HepG2 (cell line): ENCODE measurements around the gene ABCA4. TPM values are rescaled to one million over a fixed set of nuclear protein-coding genes. Genes with fewer than 3 reads are reported as not detected.

Experiments used
- ATAC-seq: fragments of 200-7000 bp; cut with Tn5 transposase; 3 replicates; pipeline ENCODE4 v1.9.1; 2020; ENCODE audit warnings: mild to moderate bottlenecking, moderate library complexity
- BruUV-seq: library from RNA; stranded (reverse); fragments of 400-500 nt; replicated peaks from 2 replicates; lab custom pipeline; 2021; lab: Mats Ljungman, UMichigan
- CTCF ChIA-PET: fragments of 300-600 bp; formaldehyde crosslinking; extraction: SDS; loops from one replicate; lab custom pipeline; 2021; ENCODE audit warnings: low total read pairs, inconsistent platforms, low intra/inter-chr PET ratio; lab: Yijun Ruan, JAX
- POLR2A ChIA-PET: fragments of 350-600 bp; sonication (Branson Sonifier 250); formaldehyde crosslinking; loops from one replicate; lab custom pipeline; 2020; ENCODE audit warnings: antibody characterized with exemption, inconsistent platforms; lab: Yijun Ruan, JAX
- DNase-seq: peaks from one replicate; pipeline ENCODE4 v3.0.0-alpha.2; 2015; ENCODE audit warnings: low spot score
- FAIRE-seq: peaks from 3 replicates; lab custom pipeline; 2011; peaks lifted over from hg19 to GRCh38; lab: Jason Lieb, UNC
- H2AFZ ChIP-seq: one replicate; pipeline ENCODE4 v1.6.1; 2011; ENCODE audit warnings: low read length, inconsistent platforms
- H3K27ac ChIP-seq: fragments of 300-600 bp; 3 replicates; pipeline ENCODE4 v1.8.0; 2011; ENCODE audit warnings: mixed run types, mild to moderate bottlenecking, mixed read lengths, low read length, inconsistent platforms; ENCODE audit not compliant: insufficient read depth; ENCODE audit errors: extremely low read length
- H3K27me3 ChIP-seq, 2 experiments: fragments of 200-600 bp in 1 of 2; 2 replicates in 1 of 2; 3 replicates in 1 of 2; pipeline versions ENCODE4 v1.6.0 to v1.8.0; 2011; ENCODE audit warnings: low read length in 2 of 2, mild to moderate bottlenecking in 2 of 2, moderate library complexity in 2 of 2, inconsistent platforms in 1 of 2; ENCODE audit not compliant: insufficient read depth in 2 of 2, control insufficient read depth in 1 of 2
- H3K36me3 ChIP-seq, 2 experiments: fragments of 200-600 bp in 1 of 2; replicated peaks in 1 of 2; 2 replicates in 1 of 2; 3 replicates in 1 of 2; pipeline versions ENCODE4 v1.5.1 to v1.8.0; 2011; ENCODE audit warnings: low read length in 2 of 2, inconsistent platforms in 1 of 2; ENCODE audit not compliant: insufficient read depth in 2 of 2, control insufficient read depth in 1 of 2
- H3K4me1 ChIP-seq: 2 replicates; pipeline ENCODE4 v1.5.1; 2012; ENCODE audit warnings: low read length, inconsistent platforms; ENCODE audit not compliant: insufficient read depth
- H3K4me2 ChIP-seq: 2 replicates; pipeline ENCODE4 v1.6.0; 2011; ENCODE audit warnings: low read depth, low read length, inconsistent platforms
- H3K4me3 ChIP-seq, 3 experiments: fragments of 200-600 bp in 1 of 3; sonication (generic), shearing (Covaris generic) in 1 of 3; replicated peaks in 1 of 3; 2 replicates each; pipeline ENCODE4 v1.5.1; 2011 to 2016; ENCODE audit warnings: low read length in 3 of 3, inconsistent platforms in 2 of 3, low read depth in 2 of 3, mild to moderate bottlenecking in 2 of 3, control low read depth in 1 of 3, mixed read lengths in 1 of 3; ENCODE audit not compliant: insufficient read depth in 1 of 3
- H3K79me2 ChIP-seq: one replicate; pipeline ENCODE4 v1.6.1; 2011; ENCODE audit warnings: low read length, inconsistent platforms; ENCODE audit not compliant: insufficient read depth
- H3K9ac ChIP-seq: 2 replicates; pipeline ENCODE4 v1.6.0; 2011; ENCODE audit warnings: mild to moderate bottlenecking, low read depth, low read length, inconsistent platforms; ENCODE audit not compliant: insufficient read depth
- H3K9me3 ChIP-seq: 2 replicates; pipeline ENCODE4 v1.5.1; 2012; ENCODE audit warnings: mild to moderate bottlenecking, low read length
- H4K20me1 ChIP-seq: 2 replicates; pipeline ENCODE4 v1.6.0; 2011; ENCODE audit warnings: inconsistent platforms, mild to moderate bottlenecking, low read length, moderate library complexity; ENCODE audit not compliant: insufficient read depth
- ATF1 ChIP-seq: IDR thresholded peaks from 2 replicates; pipeline ENCODE4 v1.6.1; 2016; ENCODE audit warnings: mild to moderate bottlenecking, control low read depth
- FOXP1 ChIP-seq, 2 experiments: fragments of 450-650 bp in 1 of 2; IDR thresholded peaks; 2 replicates each; pipeline ENCODE4 v1.6.1; 2017 to 2018; ENCODE audit warnings: antibody characterized with exemption in 1 of 2
- HOXD1 ChIP-seq: sonication (generic); formaldehyde crosslinking; IDR thresholded peaks from 2 replicates; pipeline ENCODE4 v1.5.0; 2020; ENCODE audit warnings: missing genetic modification reagents
- PPARG ChIP-seq: conservative IDR thresholded peaks from 2 replicates; pipeline ENCODE4 v1.6.1; 2016; ENCODE audit warnings: missing biosample characterization, missing genetic modification reagents
- RBAK ChIP-seq: sonication (generic); formaldehyde crosslinking; IDR thresholded peaks from 2 replicates; pipeline ENCODE4 v1.5.1; 2020; ENCODE audit warnings: mild to moderate bottlenecking, missing genetic modification reagents
- RBM39 ChIP-seq: fragments of 200-400 bp; formaldehyde crosslinking; IDR thresholded peaks from one replicate; pipeline ENCODE4 v1.6.1; 2018; ENCODE audit warnings: antibody characterized with exemption, mild to moderate bottlenecking, low read depth, low read length; ENCODE audit not compliant: poor library complexity, severe bottlenecking
- SMARCC2 ChIP-seq: fragments of 450-650 bp; IDR thresholded peaks from 2 replicates; pipeline ENCODE4 v1.6.1; 2017; ENCODE audit warnings: antibody characterized with exemption, mild to moderate bottlenecking
- SMC3 ChIP-seq: IDR thresholded peaks from 2 replicates; pipeline ENCODE4 v1.6.1; 2011; ENCODE audit warnings: low read length, improper control_type of control experiment
- THAP11 ChIP-seq: IDR thresholded peaks from 2 replicates; pipeline ENCODE4 v1.6.1; 2016; ENCODE audit warnings: missing biosample characterization, missing genetic modification reagents
- ZFP37 ChIP-seq: sonication (generic); formaldehyde crosslinking; IDR thresholded peaks from 2 replicates; pipeline ENCODE4 v1.4.0; 2020; ENCODE audit warnings: missing genetic modification reagents, borderline replicate concordance
- ZNF251 ChIP-seq: sonication (generic); formaldehyde crosslinking; IDR thresholded peaks from 2 replicates; pipeline ENCODE4 v1.9.0; 2021; ENCODE audit warnings: mild to moderate bottlenecking, missing genetic modification reagents
- WGBS: methylation state at CpG from one replicate; pipeline ENCODE4 v1.1.6; 2017; ENCODE audit warnings: low lambda C conversion rate; 5-methylcytosine and 5-hydroxymethylcytosine counted together
- in situ Hi-C: cut with HindIII; loops from 2 replicates; pipeline ENCODE4 v1.10.0; 2017; ENCODE audit warnings: low pct_unique_long_range_greater_than_20kb; ENCODE audit not compliant: extremely low pct_ligation_motif_present
- intact Hi-C: fragments of 100-400 bp; cut with micrococcal nuclease; formaldehyde crosslinking; loops from one replicate; pipeline ENCODE4 v1.10.0; 2022; ENCODE audit not compliant: unreplicated experiment
- polyA plus RNA-seq, 8 experiments: library from polyadenylated mRNA; depleted of rRNA in 3 of 8; stranded (reverse) in 7 of 8; unstranded in 1 of 8; fragments of >200 nt; fragmentation: Illumina TruSeq in 4 of 8; extraction: Trizol in 4 of 8; gene quantifications; 2 replicates each; pipeline versions ENCODE4 v1.2.1 to v1.2.3, GENCODE V29; 2011 to 2016; ENCODE audit warnings: low read depth in 4 of 8, missing spikeins in 1 of 8, mixed read lengths in 1 of 8; ENCODE audit not compliant: insufficient read depth in 1 of 8
- total RNA-seq, 5 experiments: library from RNA; depleted of rRNA; stranded (reverse); fragments of >200 nt; fragmentation: Illumina TruSeq; extraction: Trizol; gene quantifications; 2 replicates each; pipeline ENCODE4 v1.2.3, GENCODE V29; 2016; ENCODE audit warnings: low read depth in 1 of 5
- TF ChIP-seq, protein P1 (sequence below): IDR thresholded peaks from 2 replicates; pipeline ENCODE4 v1.4.0; 2020; ENCODE audit warnings: mild to moderate bottlenecking, missing genetic modification reagents
- TF ChIP-seq, protein P2 (sequence below): sonication (generic); formaldehyde crosslinking; IDR thresholded peaks from 2 replicates; pipeline ENCODE4 v1.5.1; 2020; ENCODE audit warnings: missing genetic modification reagents, mild to moderate bottlenecking, borderline replicate concordance
- TF ChIP-seq, protein P3 (sequence below): sonication (generic); formaldehyde crosslinking; conservative IDR thresholded peaks from 2 replicates; pipeline ENCODE4 v1.4.0; 2020; ENCODE audit warnings: missing genetic modification reagents

ABCA4 gene
- total and polyA plus RNA-seq, 2 of the 13 experiments (the other 11 are each of a cell fraction or from before 2014, with no cell fraction given): 0.24 to 0.67 TPM

DNA sequence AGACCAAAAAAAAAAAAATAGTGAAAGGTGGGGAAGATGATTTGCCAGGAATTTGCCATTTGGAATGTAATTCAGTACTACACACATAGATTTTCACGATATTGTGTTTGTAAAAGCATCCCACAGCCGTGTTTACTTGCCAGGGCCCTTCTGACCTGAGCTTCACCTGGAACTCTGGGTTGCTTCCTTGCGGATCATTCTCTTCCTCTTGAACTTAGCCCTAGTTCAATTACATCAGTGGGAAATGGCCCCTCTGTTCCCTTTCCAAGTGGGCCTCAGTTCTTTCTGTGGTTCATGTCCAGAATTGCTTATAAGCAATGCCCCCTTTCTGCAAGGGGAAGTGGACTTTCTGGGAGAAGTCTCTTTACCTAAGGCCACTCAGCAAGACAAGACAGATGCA, 41.0 kb downstream of the ABCA4 start:
- H3K9ac ChIP-seq: no peak overlapping the region
- no peaks in the 10 kb centered on the region for H3K9me3 ChIP-seq
- H3K4me2 ChIP-seq: peak overlapping the region; percentile 30; the same call in 1 of the 2 replicates
- H3K27me3 ChIP-seq: peaks cover 0 to under 1% of the 10 kb centered on the region in 2 experiments; a peak in 3 of 5 replicates
- 5% methylated on average over 3 of the region's 3 CpGs for WGBS
- no peak overlapping the region for H2AFZ ChIP-seq
- no peak overlapping the region for H3K4me3 ChIP-seq
- no peaks in the 10 kb centered on the region for H4K20me1 ChIP-seq
- H3K36me3 ChIP-seq: no peaks in the 10 kb centered on the region
- peaks cover 34% of the 10 kb centered on the region for H3K4me1 ChIP-seq
- ATAC-seq (no peak), FAIRE-seq (no peak), DNase-seq (no peak)
- intact Hi-C loops: no loop called here
- CTCF ChIA-PET: no interaction called here
- in situ Hi-C loops: no loop called here
- no TSS peak for BruUV-seq
- H3K79me2 ChIP-seq: no peaks in the 10 kb centered on the region
- POLR2A ChIA-PET: interaction anchor here (1.1 kb wide), 1 partner anchor 11 kb away, joined by 3 read pairs; no protein-coding TSS in a partner anchor
- H3K27ac ChIP-seq: no peak overlapping the region
- TF ChIP-seq THAP11 (no peak), ZNF251 (CRISPR knock-in tag) (no peak), FOXP1 (IDR thresholded peaks at IDR 0.05) (no peak), FOXP1 (CRISPR knock-in tag; IDR thresholded peaks at IDR 0.05) (no peak), PPARG (CRISPR knock-in tag) (peak; percentile 83; the same call in 1 of the 2 replicates), ZFP37 (CRISPR knock-in tag) (no peak), SMC3 (no peak), HOXD1 (CRISPR knock-in tag) (no peak), RBAK (CRISPR knock-in tag) (no peak), RBM39 (no peak), SMARCC2 (no peak), ATF1 (CRISPR knock-in tag) (no peak)
- TF ChIP-seq, protein P1, sequence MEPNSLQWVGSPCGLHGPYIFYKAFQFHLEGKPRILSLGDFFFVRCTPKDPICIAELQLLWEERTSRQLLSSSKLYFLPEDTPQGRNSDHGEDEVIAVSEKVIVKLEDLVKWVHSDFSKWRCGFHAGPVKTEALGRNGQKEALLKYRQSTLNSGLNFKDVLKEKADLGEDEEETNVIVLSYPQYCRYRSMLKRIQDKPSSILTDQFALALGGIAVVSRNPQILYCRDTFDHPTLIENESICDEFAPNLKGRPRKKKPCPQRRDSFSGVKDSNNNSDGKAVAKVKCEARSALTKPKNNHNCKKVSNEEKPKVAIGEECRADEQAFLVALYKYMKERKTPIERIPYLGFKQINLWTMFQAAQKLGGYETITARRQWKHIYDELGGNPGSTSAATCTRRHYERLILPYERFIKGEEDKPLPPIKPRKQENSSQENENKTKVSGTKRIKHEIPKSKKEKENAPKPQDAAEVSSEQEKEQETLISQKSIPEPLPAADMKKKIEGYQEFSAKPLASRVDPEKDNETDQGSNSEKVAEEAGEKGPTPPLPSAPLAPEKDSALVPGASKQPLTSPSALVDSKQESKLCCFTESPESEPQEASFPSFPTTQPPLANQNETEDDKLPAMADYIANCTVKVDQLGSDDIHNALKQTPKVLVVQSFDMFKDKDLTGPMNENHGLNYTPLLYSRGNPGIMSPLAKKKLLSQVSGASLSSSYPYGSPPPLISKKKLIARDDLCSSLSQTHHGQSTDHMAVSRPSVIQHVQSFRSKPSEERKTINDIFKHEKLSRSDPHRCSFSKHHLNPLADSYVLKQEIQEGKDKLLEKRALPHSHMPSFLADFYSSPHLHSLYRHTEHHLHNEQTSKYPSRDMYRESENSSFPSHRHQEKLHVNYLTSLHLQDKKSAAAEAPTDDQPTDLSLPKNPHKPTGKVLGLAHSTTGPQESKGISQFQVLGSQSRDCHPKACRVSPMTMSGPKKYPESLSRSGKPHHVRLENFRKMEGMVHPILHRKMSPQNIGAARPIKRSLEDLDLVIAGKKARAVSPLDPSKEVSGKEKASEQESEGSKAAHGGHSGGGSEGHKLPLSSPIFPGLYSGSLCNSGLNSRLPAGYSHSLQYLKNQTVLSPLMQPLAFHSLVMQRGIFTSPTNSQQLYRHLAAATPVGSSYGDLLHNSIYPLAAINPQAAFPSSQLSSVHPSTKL (CRISPR knock-in tag): 0 out of 2 replicates have a peak, but pooled peaks have one; percentile 14
- TF ChIP-seq, protein P2, sequence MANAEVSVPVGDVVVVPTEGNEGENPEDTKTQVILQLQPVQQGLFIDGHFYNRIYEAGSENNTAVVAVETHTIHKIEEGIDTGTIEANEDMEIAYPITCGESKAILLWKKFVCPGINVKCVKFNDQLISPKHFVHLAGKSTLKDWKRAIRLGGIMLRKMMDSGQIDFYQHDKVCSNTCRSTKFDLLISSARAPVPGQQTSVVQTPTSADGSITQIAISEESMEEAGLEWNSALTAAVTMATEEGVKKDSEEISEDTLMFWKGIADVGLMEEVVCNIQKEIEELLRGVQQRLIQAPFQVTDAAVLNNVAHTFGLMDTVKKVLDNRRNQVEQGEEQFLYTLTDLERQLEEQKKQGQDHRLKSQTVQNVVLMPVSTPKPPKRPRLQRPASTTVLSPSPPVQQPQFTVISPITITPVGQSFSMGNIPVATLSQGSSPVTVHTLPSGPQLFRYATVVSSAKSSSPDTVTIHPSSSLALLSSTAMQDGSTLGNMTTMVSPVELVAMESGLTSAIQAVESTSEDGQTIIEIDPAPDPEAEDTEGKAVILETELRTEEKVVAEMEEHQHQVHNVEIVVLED (CRISPR knock-in tag): no peak
- TF ChIP-seq, protein P3, sequence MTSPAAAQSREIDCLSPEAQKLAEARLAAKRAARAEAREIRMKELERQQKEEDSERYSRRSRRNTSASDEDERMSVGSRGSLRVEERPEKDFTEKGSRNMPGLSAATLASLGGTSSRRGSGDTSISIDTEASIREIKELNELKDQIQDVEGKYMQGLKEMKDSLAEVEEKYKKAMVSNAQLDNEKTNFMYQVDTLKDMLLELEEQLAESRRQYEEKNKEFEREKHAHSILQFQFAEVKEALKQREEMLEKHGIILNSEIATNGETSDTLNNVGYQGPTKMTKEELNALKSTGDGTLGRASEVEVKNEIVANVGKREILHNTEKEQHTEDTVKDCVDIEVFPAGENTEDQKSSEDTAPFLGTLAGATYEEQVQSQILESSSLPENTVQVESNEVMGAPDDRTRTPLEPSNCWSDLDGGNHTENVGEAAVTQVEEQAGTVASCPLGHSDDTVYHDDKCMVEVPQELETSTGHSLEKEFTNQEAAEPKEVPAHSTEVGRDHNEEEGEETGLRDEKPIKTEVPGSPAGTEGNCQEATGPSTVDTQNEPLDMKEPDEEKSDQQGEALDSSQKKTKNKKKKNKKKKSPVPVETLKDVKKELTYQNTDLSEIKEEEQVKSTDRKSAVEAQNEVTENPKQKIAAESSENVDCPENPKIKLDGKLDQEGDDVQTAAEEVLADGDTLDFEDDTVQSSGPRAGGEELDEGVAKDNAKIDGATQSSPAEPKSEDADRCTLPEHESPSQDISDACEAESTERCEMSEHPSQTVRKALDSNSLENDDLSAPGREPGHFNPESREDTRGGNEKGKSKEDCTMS (CRISPR knock-in tag): no peak
